T-helper 1 cell treated with Interleukin-12 subunit alpha and Interleukin-12 subunit beta and Interleukin-4 antibody, amounts not matched to agents 30 ng/mL and 1 ng/mL, for 36 hours (primary cell): ENCODE data around the gene VASH2. TPM values are rescaled to one million over a fixed set of nuclear protein-coding genes. Genes with fewer than 3 reads are reported as not detected.
"Not testable (repeated sequence)": the region's sequence is repeated elsewhere in the genome, so short reads cannot be mapped to it uniquely, and the experiment has no call there.

Source experiments
- intact Hi-C: fragments of 100-400 bp; cut with micrococcal nuclease; formaldehyde crosslinking; loops from one replicate; pipeline ENCODE4 v1.15.1; 2024
- total RNA-seq: library from RNA; stranded (reverse); gene quantifications from 2 replicates; pipeline ENCODE4 v1.2.3, GENCODE V29; 2022

VASH2 gene
- total RNA-seq, 1 donor from 2014 or later = 0.64 TPM

- intact Hi-C loops = no loop called here
Measured at GRCh38 chr1:212955961-212956620, 5.8 kb downstream of the VASH2 start.

- intact Hi-C loops = no loop called here
Measured at GRCh38 chr1:212957546-212957945, 7.2 kb downstream of the VASH2 start.

- intact Hi-C loops = no loop called here
Measured at GRCh38 chr1:212958175-212958574, 7.8 kb downstream of the VASH2 start.

DNA sequence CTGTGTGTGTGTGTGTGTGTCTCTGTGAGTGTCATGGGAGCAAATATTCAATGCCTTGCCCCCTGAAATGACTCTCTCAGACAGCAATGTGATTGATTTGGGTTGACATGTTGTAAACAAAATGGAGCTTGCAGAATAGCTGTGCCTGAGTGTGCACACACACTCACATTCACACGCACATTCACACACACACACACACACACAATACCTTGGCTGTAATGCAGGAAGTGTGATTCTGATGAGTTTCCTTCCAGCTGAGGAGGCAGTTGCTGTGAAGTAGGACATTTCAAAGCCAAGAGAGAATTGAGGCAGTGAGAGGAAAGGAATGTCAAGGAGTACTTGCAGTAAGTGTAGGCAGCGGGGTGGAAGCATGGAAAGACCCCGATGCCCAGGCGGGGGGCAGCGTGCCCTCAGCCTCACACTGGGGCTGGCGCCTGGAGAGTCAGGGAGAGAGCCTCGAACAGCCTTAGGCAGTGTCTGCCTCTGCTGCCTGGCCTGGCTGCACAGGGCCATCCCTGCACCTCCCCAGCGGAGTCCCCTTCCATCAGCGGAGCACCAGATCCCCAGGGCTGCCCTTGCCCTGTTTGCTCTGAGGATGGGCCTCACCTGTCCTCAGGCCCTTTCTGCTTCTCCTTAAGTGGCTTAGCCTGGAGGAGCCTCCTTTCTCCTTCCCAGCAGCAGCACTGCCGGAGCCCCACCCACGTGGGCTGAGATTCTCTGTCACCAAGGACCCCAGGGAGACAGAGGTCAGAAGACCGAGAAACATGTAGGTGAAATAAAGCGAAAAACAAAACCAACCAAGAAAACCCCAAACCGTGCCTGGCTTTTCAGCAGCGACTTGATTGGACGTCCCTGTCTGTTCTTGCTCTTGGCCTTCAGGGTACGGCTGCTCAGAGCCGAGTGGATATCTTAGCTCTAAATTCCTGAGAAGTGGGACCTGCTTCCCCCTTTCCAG is 9.2 kb downstream of the VASH2 start:
- intact Hi-C loops = no loop called here

DNA sequence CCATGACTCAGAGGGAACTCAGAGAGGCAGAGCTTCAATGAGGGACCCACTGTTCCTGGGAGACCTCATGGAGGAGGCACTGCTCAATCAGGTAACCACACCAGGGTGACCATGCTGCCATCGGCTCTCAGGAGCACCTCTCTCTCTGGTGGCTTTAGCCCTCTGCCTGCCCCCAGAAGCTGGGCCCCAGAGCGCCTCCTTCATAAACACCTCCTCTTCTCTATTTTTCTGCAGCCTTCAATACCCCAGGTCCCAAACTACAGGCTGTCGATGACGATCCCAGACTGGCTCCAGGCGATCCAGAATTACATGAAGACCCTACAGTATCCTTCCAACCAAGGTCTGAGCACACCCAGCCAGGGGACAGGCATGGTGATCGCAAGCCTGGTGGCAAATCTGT is 10.6 kb downstream of the VASH2 start:
- intact Hi-C loops = no loop called here

GRCh38 chr1:212962509-212962908 is 12.2 kb downstream of the VASH2 start:
- intact Hi-C loops = no loop called here

GRCh38 chr1:212964102-212964501 is 13.8 kb downstream of the VASH2 start:
- intact Hi-C loops = no loop called here

DNA sequence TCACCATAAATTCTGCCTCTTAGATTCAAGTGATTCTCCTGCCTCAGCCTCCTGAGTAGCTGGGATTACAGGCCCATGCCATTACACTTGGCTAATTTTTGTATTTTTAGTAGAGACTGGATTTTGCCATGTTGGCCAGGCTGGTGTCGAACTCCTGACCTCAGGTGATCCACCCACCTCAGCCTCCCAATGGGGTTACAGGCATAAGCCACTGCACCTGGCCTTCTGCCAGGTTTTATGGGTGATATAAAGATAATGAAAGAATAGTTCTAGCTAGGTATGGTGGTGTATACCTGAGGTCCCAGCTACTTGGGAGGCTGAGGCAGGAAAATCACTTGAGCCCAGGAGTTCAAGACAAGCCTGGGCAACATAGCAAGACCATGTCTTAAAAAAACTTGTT is 14.7 kb downstream of the VASH2 start:
- intact Hi-C loops = not testable (repeated sequence)

DNA sequence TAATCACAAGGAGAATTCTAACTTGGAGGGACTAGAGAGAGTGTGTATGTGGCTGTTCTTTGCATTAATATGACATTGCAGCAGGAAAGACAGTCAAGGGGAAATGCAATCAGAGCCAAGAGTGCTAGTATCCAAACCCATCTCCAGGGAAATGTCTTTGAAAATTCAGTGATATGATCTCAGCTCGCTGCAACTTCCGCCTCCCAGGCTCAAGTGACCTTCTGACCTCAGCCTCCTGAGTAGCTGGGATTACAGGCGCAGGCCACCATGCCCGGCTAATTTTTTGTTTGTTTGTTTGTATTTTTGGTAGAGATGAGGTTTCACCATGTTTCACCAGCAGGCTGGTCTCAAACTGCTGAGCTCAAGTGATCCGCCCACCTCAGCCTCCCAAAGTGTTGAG is 16.3 kb downstream of the VASH2 start:
- intact Hi-C loops = no loop called here

DNA sequence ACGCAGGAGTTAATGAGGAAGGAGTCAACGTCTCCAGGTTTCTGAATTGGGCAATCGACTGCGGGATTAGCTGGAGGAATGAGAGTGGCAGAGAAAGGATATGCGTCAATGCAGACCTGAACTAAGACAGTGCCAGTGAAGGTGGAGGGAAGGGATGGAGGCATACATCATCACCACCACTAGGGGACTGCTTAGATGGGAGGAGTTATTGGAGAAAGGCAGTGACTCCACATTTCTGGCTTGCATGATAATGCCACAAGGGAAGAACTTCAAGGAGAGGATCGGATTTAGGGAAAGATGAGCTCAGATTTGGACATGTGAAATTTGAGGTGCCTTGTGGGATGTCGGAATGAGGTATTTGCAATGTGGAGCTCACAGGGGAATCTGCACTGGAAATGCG is 17.5 kb downstream of the VASH2 start:
- intact Hi-C loops = no loop called here

DNA sequence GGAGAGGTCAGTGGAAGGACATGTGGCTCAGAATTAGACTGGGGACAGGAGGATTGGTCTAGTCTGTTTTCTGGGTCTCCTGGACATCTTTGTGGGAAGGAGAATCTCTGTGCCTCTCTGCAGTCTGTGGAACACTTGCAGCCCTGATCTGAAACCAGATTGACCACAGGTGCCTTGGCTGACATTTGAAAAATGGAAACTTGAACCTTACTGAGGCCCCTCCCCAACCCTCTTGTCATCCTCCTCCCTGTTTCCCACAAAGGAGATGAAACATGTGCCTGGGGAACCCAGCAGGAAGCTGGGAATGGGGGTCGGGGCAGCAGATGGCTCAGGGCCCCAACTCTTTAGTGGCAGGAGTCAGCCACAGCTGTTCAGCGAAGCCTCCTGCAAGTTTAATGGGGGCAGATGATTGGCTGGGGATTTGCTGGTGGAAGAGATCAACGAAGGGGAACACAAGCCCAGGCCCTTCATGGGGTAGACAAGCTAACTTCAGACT is 18.1 kb downstream of the VASH2 start:
- intact Hi-C loops = no loop called here

DNA sequence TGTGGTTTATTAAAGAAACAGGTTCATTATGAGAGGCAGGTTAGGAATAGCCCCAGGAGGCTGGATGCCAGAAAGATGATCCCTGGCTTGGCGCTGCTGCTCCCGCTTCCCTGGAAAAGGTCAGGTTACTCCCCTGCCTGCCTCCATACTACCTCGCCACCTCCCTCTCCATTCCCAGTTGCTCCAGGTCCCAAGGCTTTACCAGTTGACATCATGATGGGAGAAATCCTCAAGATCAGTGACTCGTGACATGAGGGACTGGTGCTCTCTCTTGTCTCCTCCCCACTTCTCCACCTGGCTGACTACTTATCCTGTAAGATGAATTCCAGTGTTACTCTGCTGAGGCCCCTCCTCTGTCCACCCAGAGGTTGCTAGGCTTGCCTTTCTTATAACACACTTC is 19.7 kb downstream of the VASH2 start:
- intact Hi-C loops = no loop called here

- intact Hi-C loops = no loop called here
Measured at GRCh38 chr1:212971312-212971711, 21.0 kb downstream of the VASH2 start.

- intact Hi-C loops = no loop called here
Measured at GRCh38 chr1:212973426-212973825, 23.1 kb downstream of the VASH2 start.

- intact Hi-C loops = no loop called here
Measured at GRCh38 chr1:212973899-212974298, 23.6 kb downstream of the VASH2 start.

DNA sequence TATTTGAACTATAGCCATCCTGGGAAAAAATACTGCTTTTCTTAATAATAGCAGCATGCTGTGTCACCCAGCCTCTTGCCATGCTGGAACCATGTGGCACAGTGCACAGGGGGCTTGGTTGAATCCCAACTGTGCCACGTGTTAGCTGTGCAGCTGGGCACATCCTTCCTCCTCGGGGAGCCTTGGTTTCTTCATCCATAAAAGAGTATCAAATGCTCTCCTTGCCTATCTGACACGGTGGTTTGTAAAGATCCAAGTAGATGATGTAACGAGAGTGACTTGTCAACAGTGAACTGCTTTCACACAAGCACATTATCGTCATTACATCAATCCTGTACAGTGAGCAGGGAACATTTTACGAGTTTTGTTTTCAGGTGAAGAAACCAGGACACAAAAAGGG is 24.4 kb downstream of the VASH2 start:
- intact Hi-C loops = no loop called here

DNA sequence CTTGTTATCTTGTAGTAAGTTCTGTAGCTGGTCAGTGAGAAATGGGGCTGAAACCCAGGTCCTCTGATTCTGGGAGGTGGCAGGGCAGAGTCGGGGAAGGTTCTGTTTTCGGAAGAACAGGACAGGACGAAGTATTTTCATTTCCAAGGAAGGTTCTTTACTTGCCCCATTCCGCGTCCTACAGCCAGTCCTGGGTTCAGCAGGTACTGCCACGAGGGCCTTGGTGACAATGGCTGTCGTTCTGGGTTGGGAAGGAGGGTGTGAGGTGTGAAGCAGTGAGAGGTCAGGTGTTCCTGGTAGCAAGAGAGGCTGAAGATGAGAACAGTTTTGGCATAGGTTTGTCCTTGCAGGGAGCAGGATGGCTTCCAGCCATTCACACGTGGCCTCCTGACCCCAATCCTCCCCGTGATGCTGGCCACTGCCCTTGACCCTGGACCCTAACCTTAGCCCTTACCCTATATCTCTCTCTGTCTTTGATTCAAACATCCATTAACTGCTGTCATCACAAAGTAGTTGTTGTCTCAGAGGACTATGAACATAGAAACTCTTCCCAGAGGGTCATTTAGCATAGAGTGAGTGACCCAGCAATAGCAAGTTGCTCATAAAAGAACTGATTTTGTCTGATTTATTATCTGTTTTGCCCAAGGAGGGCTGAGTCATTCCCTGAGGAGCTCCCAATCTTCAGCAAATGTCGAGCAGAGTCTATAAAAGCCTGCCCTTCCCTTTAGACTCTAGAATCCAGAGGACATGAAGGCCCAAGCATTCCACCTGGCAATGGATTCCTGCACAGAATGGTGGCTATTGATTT is 25.0 kb downstream of the VASH2 start:
- intact Hi-C loops = no loop called here

GRCh38 chr1:212976586-212976985 is 26.2 kb downstream of the VASH2 start:
- intact Hi-C loops = no loop called here

- intact Hi-C loops = no loop called here
Measured at GRCh38 chr1:212977781-212978645, 27.7 kb downstream of the VASH2 start.

- intact Hi-C loops = no loop called here
Measured at GRCh38 chr1:212979340-212980122, 29.2 kb downstream of the VASH2 start.
